Transverse colon (tissue), 4 donors: ENCODE results near the gene CDKN2AIP. TPM values are rescaled to one million over a fixed set of nuclear protein-coding genes. Genes with fewer than 3 reads are reported as not detected.
A peak's percentile ranks its signal among the peaks of the same experiment; 100 is the strongest.

Experiments used
- DNase-seq: peaks from one replicate; pipeline ENCODE4 v3.0.0-alpha.2; 2019
- H3K27ac ChIP-seq, 4 donors: fragments of 200-600 bp; sonication (generic); 2 replicates each; pipeline ENCODE4 v1.5.1; 2016 to 2018; ENCODE audit warnings: inconsistent platforms in 4 of 4
- H3K27me3 ChIP-seq: fragments of 200-600 bp; sonication (generic); 2 replicates; pipeline ENCODE4 v1.5.1; 2017; ENCODE audit warnings: inconsistent platforms
- H3K36me3 ChIP-seq, 4 donors: fragments of 200-600 bp; sonication (generic); 2 replicates each; pipeline ENCODE4 v1.5.1; 2017 to 2019; ENCODE audit warnings: inconsistent platforms in 4 of 4
- H3K4me1 ChIP-seq, 4 donors: fragments of 200-600 bp; sonication (generic); 2 replicates each; pipeline ENCODE4 v1.5.1; 2017 to 2020; ENCODE audit warnings: inconsistent platforms in 4 of 4
- H3K4me3 ChIP-seq, 4 donors: fragments of 200-600 bp; sonication (generic); 1 replicate in 1 of 4; 2 replicates in 3 of 4; pipeline versions ENCODE4 v1.5.1 to v1.6.1; 2017 to 2019; ENCODE audit warnings: inconsistent platforms in 4 of 4
- H3K9me3 ChIP-seq, 2 donors: fragments of 200-600 bp; sonication (generic); 2 replicates each; pipeline ENCODE4 v1.5.1; 2017 to 2019; ENCODE audit warnings: inconsistent platforms in 2 of 2
- CTCF ChIP-seq, 5 experiments: fragments of 200-600 bp in 3 of 5; fragments of 450-650 bp in 2 of 5; sonication (generic) in 3 of 5; IDR thresholded peaks; 1 replicate in 2 of 5; 2 replicates in 3 of 5; pipeline ENCODE4 v1.5.1; 2016 to 2017; ENCODE audit warnings: antibody characterized with exemption in 5 of 5, inconsistent platforms in 3 of 5, mild to moderate bottlenecking in 2 of 5, moderate library complexity in 1 of 5
- EP300 ChIP-seq: sonication (generic); formaldehyde crosslinking; IDR thresholded peaks from one replicate; pipeline ENCODE4 v1.6.1; 2017; ENCODE audit warnings: antibody characterized with exemption, low read depth
- POLR2A ChIP-seq: fragments of 450-650 bp; IDR thresholded peaks from one replicate; pipeline ENCODE4 v1.6.1; 2016; ENCODE audit warnings: antibody characterized with exemption, mild to moderate bottlenecking, moderate library complexity
- POLR2AphosphoS5 ChIP-seq, 3 donors: sonication (generic); formaldehyde crosslinking; IDR thresholded peaks; one replicate each; pipeline ENCODE4 v1.6.1; 2016; ENCODE audit warnings: antibody characterized with exemption in 3 of 3
- WGBS, 2 donors: methylation state at CpG; one replicate each; pipeline ENCODE4 v1.1.5; 2018; ENCODE audit warnings: low coverage in 1 of 2; 5-methylcytosine and 5-hydroxymethylcytosine counted together
- in situ Hi-C, 4 donors: fragments of 200-750 bp; cut with MboI; loops; one replicate each; pipeline versions ENCODE4 v1.15.0 to v1.15.1; 2017; ENCODE audit warnings: low sequenced_read_pairs in 3 of 4, low pct_ligation_motif_present in 1 of 4, low pct_unique_long_range_greater_than_20kb in 1 of 4
- intact Hi-C: fragments of 100-400 bp; cut with DNase I; formaldehyde crosslinking; loops from one replicate; pipeline ENCODE4 v1.15.1; 2023; ENCODE audit warnings: low total_unique reads
- total RNA-seq, 4 donors: library from RNA; depleted of rRNA; stranded (reverse); fragments of >200 nt; gene quantifications; one replicate each; pipeline ENCODE4 v1.1.0, GENCODE V29; 2016

The CDKN2AIP gene
- total RNA-seq, 4 donors from 2014 or later: 13.9 to 26.2 (median 24.7) TPM

GRCh38 chr4:183407635-183408464, 36.6 kb upstream of the CDKN2AIP start:
- no peak for TF ChIP-seq POLR2AphosphoS5 (IDR thresholded peaks at IDR 0.05)
- Histone ChIP-seq H3K27me3 (no peaks in the 10 kb centered on the region), H3K27ac (peak overlapping the region in 3 of 4 donors; percentile 59 to 77 (median 77)), H3K36me3 (no peaks in the 10 kb centered on the region), H3K4me3 (peak overlapping the region in 3 of 4 donors; percentile 38 to 54 (median 43)), H3K4me1 (peaks cover 0 to 14% (median 9%) of the 10 kb centered on the region in 4 donors), H3K9me3 (no peaks in the 10 kb centered on the region)
- intact Hi-C loops: loop anchor here (10.0 kb wide), 1 partner anchor 473 kb away; no protein-coding TSS in a partner anchor
- in situ Hi-C loops: loop anchor here in 2 of 4 donors (10.0 to 25.0 kb wide), 3 partner anchors 333 to 471 kb away; no protein-coding TSS in a partner anchor
- no peak for DNase-seq
- 45 to 72% methylated on average over 2 to 8 of the region's 8 CpGs for WGBS, 2 donors

GRCh38 chr4:183408796-183409195, 35.6 kb upstream of the CDKN2AIP start:
- Histone ChIP-seq H3K4me1 (peaks cover 0 to 14% (median 9%) of the 10 kb centered on the region in 4 donors), H3K9me3 (no peaks in the 10 kb centered on the region), H3K27me3 (no peaks in the 10 kb centered on the region), H3K4me3 (no peak overlapping the region), H3K27ac (peak overlapping the region in 2 of 4 donors; percentile 11 to 19), H3K36me3 (no peaks in the 10 kb centered on the region)
- 61% methylated on average over 8 of the region's 8 CpGs; no CpG with 5 or more reads in 1 of the 2 donors for WGBS, 2 donors
- peak; percentile 82 for DNase-seq
- intact Hi-C loops (loop anchor here (10.0 kb wide), 1 partner anchor 474 kb away; no protein-coding TSS in a partner anchor), in situ Hi-C loops (loop anchor here in 2 of 4 donors (10.0 to 25.0 kb wide), 3 partner anchors 334 to 471 kb away; no protein-coding TSS in a partner anchor)
- TF ChIP-seq POLR2AphosphoS5 (IDR thresholded peaks at IDR 0.05): no peak
- TF ChIP-seq EP300: no peak
- TF ChIP-seq POLR2A: no peak

- no peak overlapping the region for H3K4me3 ChIP-seq
- DNase-seq: no peak
- WGBS, 2 donors: 82% methylated on average over 4 of the region's 4 CpGs; no CpG with 5 or more reads in 1 of the 2 donors
- no peaks in the 10 kb centered on the region for H3K9me3 ChIP-seq
- no peaks in the 10 kb centered on the region for H3K27me3 ChIP-seq
- TF ChIP-seq EP300: no peak
- no peak for TF ChIP-seq POLR2AphosphoS5 (IDR thresholded peaks at IDR 0.05)
- TF ChIP-seq POLR2A: no peak
- no peak for TF ChIP-seq CTCF (IDR thresholded peaks at IDR 0.05)
- in situ Hi-C loops (loop anchor here in 2 of 4 donors (10.0 to 25.0 kb wide), 3 partner anchors 335 to 472 kb away; no protein-coding TSS in a partner anchor), intact Hi-C loops (loop anchor here (10.0 kb wide), 1 partner anchor 475 kb away; no protein-coding TSS in a partner anchor)
- H3K36me3 ChIP-seq: no peaks in the 10 kb centered on the region
- peak overlapping the region in 2 of 4 donors; percentile 11 to 19 for H3K27ac ChIP-seq
- H3K4me1 ChIP-seq: peaks cover 0 to 14% (median 9%) of the 10 kb centered on the region in 4 donors
Observed at GRCh38 chr4:183409483-183409882, 35.0 kb upstream of the CDKN2AIP start.

- Histone ChIP-seq H3K27ac (no peak overlapping the region), H3K27me3 (no peaks in the 10 kb centered on the region)
Observed at GRCh38 chr4:183409934-183410333, 34.5 kb upstream of the CDKN2AIP start.

More at GRCh38 chr4:183409934-183410333, 34.5 kb upstream of the CDKN2AIP start:
- Histone ChIP-seq H3K4me3 (no peak overlapping the region), H3K9me3 (no peaks in the 10 kb centered on the region), H3K36me3 (no peaks in the 10 kb centered on the region), H3K4me1 (peaks cover 0 to 14% (median 9%) of the 10 kb centered on the region in 4 donors)
- DNase-seq: no peak
- 86% methylated on average over 9 of the region's 9 CpGs; no CpG with 5 or more reads in 1 of the 2 donors for WGBS, 2 donors
- intact Hi-C loops (loop anchor here (10.0 kb wide), 1 partner anchor 475 kb away; no protein-coding TSS in a partner anchor), in situ Hi-C loops (loop anchor here in 2 of 4 donors (10.0 to 25.0 kb wide), 3 partner anchors 335 to 473 kb away; no protein-coding TSS in a partner anchor)
- TF ChIP-seq POLR2AphosphoS5 (IDR thresholded peaks at IDR 0.05) (no peak), EP300 (no peak), POLR2A (no peak), CTCF (IDR thresholded peaks at IDR 0.05) (no peak)
